Measurements from ENCODE around the gene PCDH9. TPM values are rescaled to one million over a fixed set of nuclear protein-coding genes. Genes with fewer than 3 reads are reported as not detected.

PCDH9 gene
- total and polyA plus RNA-seq, 2 experiments from 2014 or later, result 0.56 to 0.76 TPM

DNA sequence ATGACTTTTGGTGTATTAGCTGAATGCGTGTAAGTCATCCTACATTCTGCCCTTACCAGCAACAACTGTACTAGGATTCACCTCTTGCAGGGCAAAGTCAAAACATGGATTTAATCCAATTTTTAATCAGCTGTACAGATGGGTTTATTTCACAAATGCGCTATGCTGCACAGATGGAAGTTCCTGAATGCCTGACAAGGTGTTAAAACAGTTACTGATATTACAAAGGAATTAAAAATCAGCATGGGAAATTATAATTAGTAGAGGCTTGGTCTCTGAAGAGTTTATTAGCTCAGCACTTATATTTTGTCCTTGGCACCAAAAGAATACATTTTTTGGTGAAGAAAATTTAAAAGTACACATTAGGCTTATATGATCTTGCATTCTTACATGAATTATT is 448.9 kb downstream of the PCDH9 start:
- TF ChIP-seq EZH2phosphoT487 (IDR thresholded peaks at IDR 0.05; ENCODE audit: insufficient read depth, low read depth) (no peak), EZH2 (IDR thresholded peaks at IDR 0.05; ENCODE audit: insufficient read depth, poor library complexity, severe bottlenecking) (no peak)
- H3K4me3 ChIP-seq, result no peak overlapping the region
- no peaks in the 10 kb centered on the region for H3K4me1 ChIP-seq (ENCODE audit: insufficient read depth)
- no peak overlapping the region for H3K27ac ChIP-seq
- H3K9me2 ChIP-seq (ENCODE audit: insufficient read depth), result no peaks in the 10 kb centered on the region
- no peaks in the 10 kb centered on the region for H3K36me3 ChIP-seq (ENCODE audit: low read depth)
- H4K20me1 ChIP-seq (ENCODE audit: insufficient read depth), result no peaks in the 10 kb centered on the region
- DNase-seq, result no peak
- no peaks in the 10 kb centered on the region for H3F3A ChIP-seq (ENCODE audit: insufficient read depth)
- in situ Hi-C loops (cut with MboI), result no loop called here
- H2AFZ ChIP-seq, result no peak overlapping the region
- H3K9ac ChIP-seq, result no peak overlapping the region
- peaks cover 3% of the 10 kb centered on the region for H3K9me3 ChIP-seq (ENCODE audit: low read depth)
- H3K79me2 ChIP-seq (ENCODE audit: insufficient read depth), result no peaks in the 10 kb centered on the region
- no peak overlapping the region for H3K4me2 ChIP-seq (ENCODE audit: unreplicated experiment)
- H3K27me3 ChIP-seq (replicated peaks; ENCODE audit: insufficient read depth), result no peaks in the 10 kb centered on the region
- WGBS, 2 experiments (ENCODE audit: low coverage in 1 of 2, low lambda C conversion rate in 2 of 2, missing lambda C conversion rate in 2 of 2), result 20 to 25% methylated on average over 2 of the region's 2 CpGs

DNA sequence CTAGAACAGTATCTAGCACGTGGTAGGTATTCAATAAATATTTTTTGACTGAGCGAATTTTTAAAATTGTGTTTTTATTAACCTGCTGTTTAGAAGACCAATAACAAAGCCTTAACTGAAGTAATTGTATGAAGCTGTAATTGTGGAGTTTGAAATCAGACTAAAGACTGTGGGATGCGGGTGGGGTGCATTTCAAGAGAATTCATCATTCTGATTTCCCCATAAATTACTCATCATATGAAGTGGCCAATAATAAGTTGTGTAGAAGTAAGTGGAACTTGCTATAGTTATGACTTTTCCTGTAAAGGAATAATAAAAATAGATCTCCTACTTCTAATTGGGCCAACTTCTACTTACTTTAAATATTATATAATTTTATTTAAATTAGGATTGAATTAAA is 449.3 kb downstream of the PCDH9 start:
- Histone ChIP-seq H3K27ac (no peak overlapping the region), H3K79me2 (ENCODE audit: insufficient read depth) (no peaks in the 10 kb centered on the region), H3K4me1 (ENCODE audit: insufficient read depth) (no peaks in the 10 kb centered on the region), H3K27me3 (replicated peaks; ENCODE audit: insufficient read depth) (no peaks in the 10 kb centered on the region), H3K9ac (no peak overlapping the region), H3F3A (ENCODE audit: insufficient read depth) (no peaks in the 10 kb centered on the region), H3K4me3 (no peak overlapping the region), H3K9me2 (ENCODE audit: insufficient read depth) (no peaks in the 10 kb centered on the region), H3K36me3 (ENCODE audit: low read depth) (no peaks in the 10 kb centered on the region), H2AFZ (no peak overlapping the region), H4K20me1 (ENCODE audit: insufficient read depth) (no peaks in the 10 kb centered on the region), H3K4me2 (ENCODE audit: unreplicated experiment) (no peak overlapping the region), H3K9me3 (ENCODE audit: low read depth) (peaks cover 3% of the 10 kb centered on the region)
- DNase-seq, result no peak
- no peak for TF ChIP-seq EZH2phosphoT487 (IDR thresholded peaks at IDR 0.05; ENCODE audit: insufficient read depth, low read depth)
- TF ChIP-seq EZH2 (IDR thresholded peaks at IDR 0.05; ENCODE audit: insufficient read depth, poor library complexity, severe bottlenecking), result no peak
- 11 to 12% methylated on average over 3 of the region's 3 CpGs for WGBS, 2 experiments (ENCODE audit: low coverage in 1 of 2, low lambda C conversion rate in 2 of 2, missing lambda C conversion rate in 2 of 2)
- in situ Hi-C loops (cut with MboI), result no loop called here

GRCh38 chr13:66778461-66778860 is 451.7 kb downstream of the PCDH9 start:
- no peaks in the 10 kb centered on the region for H3K36me3 ChIP-seq (ENCODE audit: low read depth)
- H3K4me3 ChIP-seq, result no peak overlapping the region
- in situ Hi-C loops (cut with MboI), result no loop called here
- no peaks in the 10 kb centered on the region for H3K79me2 ChIP-seq (ENCODE audit: insufficient read depth)
- TF ChIP-seq EZH2 (IDR thresholded peaks at IDR 0.05; ENCODE audit: insufficient read depth, poor library complexity, severe bottlenecking), result no peak
- no peaks in the 10 kb centered on the region for H3F3A ChIP-seq (ENCODE audit: insufficient read depth)
- 14 to 34% methylated on average over 1 of the region's 1 CpG for WGBS, 2 experiments (ENCODE audit: low coverage in 1 of 2, low lambda C conversion rate in 2 of 2, missing lambda C conversion rate in 2 of 2)
- DNase-seq, result no peak
- H3K27me3 ChIP-seq (replicated peaks; ENCODE audit: insufficient read depth), result no peaks in the 10 kb centered on the region
- no peaks in the 10 kb centered on the region for H3K9me2 ChIP-seq (ENCODE audit: insufficient read depth)
- H3K4me1 ChIP-seq (ENCODE audit: insufficient read depth), result no peaks in the 10 kb centered on the region
- no peak overlapping the region for H3K27ac ChIP-seq
- no peaks in the 10 kb centered on the region for H4K20me1 ChIP-seq (ENCODE audit: insufficient read depth)
- no peak overlapping the region for H3K9ac ChIP-seq
- no peak overlapping the region for H3K4me2 ChIP-seq (ENCODE audit: unreplicated experiment)
- no peaks in the 10 kb centered on the region for H3K9me3 ChIP-seq (ENCODE audit: low read depth)
- no peak overlapping the region for H2AFZ ChIP-seq

GRCh38 chr13:66775196-66775595 is 454.9 kb downstream of the PCDH9 start:
- no peaks in the 10 kb centered on the region for H3K27me3 ChIP-seq (replicated peaks; ENCODE audit: insufficient read depth)
- H3K4me2 ChIP-seq (ENCODE audit: unreplicated experiment), result no peak overlapping the region
- H3K9me2 ChIP-seq (ENCODE audit: insufficient read depth), result no peaks in the 10 kb centered on the region
- no peak for DNase-seq
- H3K27ac ChIP-seq, result no peak overlapping the region
- 11 to 14% methylated on average over 3 of the region's 3 CpGs for WGBS, 2 experiments (ENCODE audit: low coverage in 1 of 2, low lambda C conversion rate in 2 of 2, missing lambda C conversion rate in 2 of 2)
- no peaks in the 10 kb centered on the region for H3K4me1 ChIP-seq (ENCODE audit: insufficient read depth)
- TF ChIP-seq EZH2 (IDR thresholded peaks at IDR 0.05; ENCODE audit: insufficient read depth, poor library complexity, severe bottlenecking) (no peak), EZH2phosphoT487 (IDR thresholded peaks at IDR 0.05; ENCODE audit: insufficient read depth, low read depth) (no peak)
- no peaks in the 10 kb centered on the region for H3K79me2 ChIP-seq (ENCODE audit: insufficient read depth)
- in situ Hi-C loops (cut with MboI), result no loop called here
- H4K20me1 ChIP-seq (ENCODE audit: insufficient read depth), result no peaks in the 10 kb centered on the region
- H3K36me3 ChIP-seq (ENCODE audit: low read depth), result no peaks in the 10 kb centered on the region
- H2AFZ ChIP-seq, result no peak overlapping the region
- no peaks in the 10 kb centered on the region for H3K9me3 ChIP-seq (ENCODE audit: low read depth)
- H3K4me3 ChIP-seq, result no peak overlapping the region
- H3K9ac ChIP-seq, result no peak overlapping the region
- no peaks in the 10 kb centered on the region for H3F3A ChIP-seq (ENCODE audit: insufficient read depth)

GRCh38 chr13:66774046-66774445 is 456.1 kb downstream of the PCDH9 start:
- TF ChIP-seq EZH2 (IDR thresholded peaks at IDR 0.05; ENCODE audit: insufficient read depth, poor library complexity, severe bottlenecking) (no peak), EZH2phosphoT487 (IDR thresholded peaks at IDR 0.05; ENCODE audit: insufficient read depth, low read depth) (no peak)
- Histone ChIP-seq H3K9ac (no peak overlapping the region), H3K27me3 (replicated peaks; ENCODE audit: insufficient read depth) (no peaks in the 10 kb centered on the region), H3K4me3 (no peak overlapping the region), H3F3A (ENCODE audit: insufficient read depth) (no peaks in the 10 kb centered on the region), H3K9me3 (ENCODE audit: low read depth) (no peaks in the 10 kb centered on the region), H3K4me1 (ENCODE audit: insufficient read depth) (no peaks in the 10 kb centered on the region), H3K9me2 (ENCODE audit: insufficient read depth) (no peaks in the 10 kb centered on the region), H3K79me2 (ENCODE audit: insufficient read depth) (no peaks in the 10 kb centered on the region), H4K20me1 (ENCODE audit: insufficient read depth) (no peaks in the 10 kb centered on the region), H2AFZ (no peak overlapping the region), H3K27ac (no peak overlapping the region), H3K4me2 (ENCODE audit: unreplicated experiment) (no peak overlapping the region), H3K36me3 (ENCODE audit: low read depth) (no peaks in the 10 kb centered on the region)
- DNase-seq, result no peak
- WGBS, 2 experiments (ENCODE audit: low coverage in 1 of 2, low lambda C conversion rate in 2 of 2, missing lambda C conversion rate in 2 of 2), result 33 to 37% methylated on average over 2 of the region's 2 CpGs
- in situ Hi-C loops (cut with MboI), result no loop called here
